Measurements from ENCODE around the gene FAM107A. TPM values are rescaled to one million over a fixed set of nuclear protein-coding genes. Genes with fewer than 3 reads are reported as not detected.

FAM107A gene
- total RNA-seq, 4 donors from 2014 or later: 35.7 to 107 (median 92.7) TPM

GRCh38 chr3:58562498-58562897 is 14.7 kb downstream of the FAM107A start:
- TF ChIP-seq POLR2A (IDR thresholded peaks at IDR 0.05; ENCODE audit: low read depth) (no peak), POLR2AphosphoS5 (IDR thresholded peaks at IDR 0.05) (no peak), EP300 (IDR thresholded peaks at IDR 0.05) (no peak), CTCF (IDR thresholded peaks at IDR 0.05) (no peak)
- WGBS: 96% methylated on average over 4 of the region's 4 CpGs
- intact Hi-C loops (cut with DNase I): no loop called here
- Histone ChIP-seq H3K27me3 (no peaks in the 10 kb centered on the region), H3K4me3 (no peak overlapping the region), H3K27ac (replicated peaks in 1 of 4) (no peak overlapping the region), H3K9me3 (no peaks in the 10 kb centered on the region), H3K36me3 (peaks cover 9 to 54% (median 24%) of the 10 kb centered on the region in 4 donors), H3K4me1 (peaks cover 0 to 8% (median 3%) of the 10 kb centered on the region in 4 donors)
- peak; percentile 87 for DNase-seq (ENCODE audit: extremely low spot score)

GRCh38 chr3:58560771-58561311 is 16.4 kb downstream of the FAM107A start:
- no peak for DNase-seq (ENCODE audit: extremely low spot score)
- intact Hi-C loops (cut with DNase I): no loop called here
- 70% methylated on average over 12 of the region's 12 CpGs for WGBS

GRCh38 chr3:58559586-58559985 is 17.6 kb downstream of the FAM107A start:
- TF ChIP-seq POLR2A (IDR thresholded peaks at IDR 0.05; ENCODE audit: low read depth) (no peak), EP300 (IDR thresholded peaks at IDR 0.05) (no peak), CTCF (IDR thresholded peaks at IDR 0.05) (no peak), POLR2AphosphoS5 (IDR thresholded peaks at IDR 0.05) (no peak)
- H3K9me3 ChIP-seq: no peaks in the 10 kb centered on the region
- DNase-seq (ENCODE audit: extremely low spot score): no peak
- H3K36me3 ChIP-seq: peaks cover 0 to 28% (median 6%) of the 10 kb centered on the region in 4 donors
- no peaks in the 10 kb centered on the region for H3K27me3 ChIP-seq
- H3K4me3 ChIP-seq: no peak overlapping the region
- 92% methylated on average over 5 of the region's 5 CpGs for WGBS
- intact Hi-C loops (cut with DNase I): no loop called here
- peaks cover 0 to 8% (median 3%) of the 10 kb centered on the region in 4 donors for H3K4me1 ChIP-seq
- H3K27ac ChIP-seq (replicated peaks in 1 of 4): no peak overlapping the region

More at GRCh38 chr3:58560771-58561311, 16.4 kb downstream of the FAM107A start:
- Histone ChIP-seq H3K27ac (replicated peaks in 1 of 4) (no peak overlapping the region), H3K4me3 (no peak overlapping the region), H3K4me1 (peaks cover 0 to 8% (median 3%) of the 10 kb centered on the region in 4 donors), H3K36me3 (peaks cover 0 to 38% (median 8%) of the 10 kb centered on the region in 4 donors), H3K9me3 (no peaks in the 10 kb centered on the region), H3K27me3 (no peaks in the 10 kb centered on the region)
- no peak for TF ChIP-seq POLR2A (IDR thresholded peaks at IDR 0.05; ENCODE audit: low read depth)
- TF ChIP-seq POLR2AphosphoS5 (IDR thresholded peaks at IDR 0.05): no peak
- peak; percentile 7 to 25 (median 24) for TF ChIP-seq CTCF (IDR thresholded peaks at IDR 0.05)

GRCh38 chr3:58557491-58557890 is 19.7 kb downstream of the FAM107A start:
- DNase-seq (ENCODE audit: extremely low spot score): no peak
- H3K36me3 ChIP-seq: peaks cover 0 to 8% (median 0%) of the 10 kb centered on the region in 4 donors
- intact Hi-C loops (cut with DNase I): no loop called here
- H3K4me3 ChIP-seq: no peak overlapping the region
- no peaks in the 10 kb centered on the region for H3K27me3 ChIP-seq
- H3K27ac ChIP-seq (replicated peaks in 1 of 4): no peak overlapping the region
- no peak for TF ChIP-seq POLR2A (IDR thresholded peaks at IDR 0.05; ENCODE audit: low read depth)
- WGBS: 90% methylated on average over 6 of the region's 6 CpGs
- peaks cover 0 to 4% (median under 1%) of the 10 kb centered on the region in 4 donors for H3K9me3 ChIP-seq
- peaks cover 0 to 8% (median 3%) of the 10 kb centered on the region in 4 donors for H3K4me1 ChIP-seq

- Histone ChIP-seq H3K27ac (replicated peaks in 1 of 4) (no peak overlapping the region), H3K9me3 (peaks cover 0 to 11% (median 5%) of the 10 kb centered on the region in 4 donors), H3K36me3 (peaks cover 0 to 6% (median 0%) of the 10 kb centered on the region in 4 donors), H3K4me3 (no peak overlapping the region), H3K27me3 (no peaks in the 10 kb centered on the region), H3K4me1 (peaks cover 0 to 8% (median 3%) of the 10 kb centered on the region in 4 donors)
- TF ChIP-seq POLR2AphosphoS5 (IDR thresholded peaks at IDR 0.05): no peak
- TF ChIP-seq POLR2A (IDR thresholded peaks at IDR 0.05; ENCODE audit: low read depth): no peak
- TF ChIP-seq EP300 (IDR thresholded peaks at IDR 0.05): no peak
- no peak for TF ChIP-seq CTCF (IDR thresholded peaks at IDR 0.05)
- WGBS: 59% methylated on average over 5 of the region's 6 CpGs
- intact Hi-C loops (cut with DNase I): no loop called here
- no peak for DNase-seq (ENCODE audit: extremely low spot score)
These were observed 20.4 kb downstream of the FAM107A start for GRCh38 chr3:58556761-58557221.

Measured in esophagus muscularis mucosa (tissue), 4 donors.